H9 (cell line): ENCODE measurements around the gene OR52H1. TPM values are rescaled to one million over a fixed set of nuclear protein-coding genes. Genes with fewer than 3 reads are reported as not detected.

Experiments
- DNase-seq: peaks from one replicate; pipeline ENCODE4 v3.0.0-alpha.2; 2017
- H2AFZ ChIP-seq: one replicate; pipeline ENCODE4 v1.6.1; 2013; ENCODE audit warnings: mild to moderate bottlenecking, low read length, control low read depth, moderate library complexity
- H2AK5ac ChIP-seq: 2 replicates; pipeline ENCODE4 v1.6.1; 2013; ENCODE audit warnings: low read length, control low read depth, mixed read lengths; ENCODE audit not compliant: insufficient read length
- H2BK120ac ChIP-seq: one replicate; pipeline ENCODE4 v1.6.1; 2013; ENCODE audit warnings: low read depth, mild to moderate bottlenecking, low read length, control low read depth, inconsistent platforms; ENCODE audit not compliant: poor library complexity, severe bottlenecking
- H2BK12ac ChIP-seq: 2 replicates; pipeline ENCODE4 v1.6.1; 2013; ENCODE audit warnings: low read length, control low read depth, mixed read lengths, low read depth; ENCODE audit not compliant: insufficient read length
- H2BK15ac ChIP-seq: 2 replicates; pipeline ENCODE4 v1.6.1; 2013; ENCODE audit warnings: low read depth, low read length, control low read depth
- H2BK20ac ChIP-seq: one replicate; pipeline ENCODE4 v1.6.1; 2013; ENCODE audit warnings: low read depth, mild to moderate bottlenecking, low read length, control low read depth, inconsistent platforms; ENCODE audit not compliant: poor library complexity, severe bottlenecking
- H2BK5ac ChIP-seq: 2 replicates; pipeline ENCODE4 v1.6.1; 2013; ENCODE audit warnings: low read length, control low read depth, mixed read lengths; ENCODE audit not compliant: insufficient read length
- H3K14ac ChIP-seq: 2 replicates; pipeline ENCODE4 v1.6.1; 2013; ENCODE audit warnings: low read length, control low read depth; ENCODE audit not compliant: insufficient read depth
- H3K18ac ChIP-seq: 2 replicates; pipeline ENCODE4 v1.6.1; 2013; ENCODE audit warnings: low read depth, mild to moderate bottlenecking, mixed read lengths, low read length, control low read depth; ENCODE audit not compliant: insufficient read length
- H3K23ac ChIP-seq: 2 replicates; pipeline ENCODE4 v1.6.1; 2013; ENCODE audit warnings: low read length, control low read depth, mixed read lengths, low read depth; ENCODE audit not compliant: insufficient read length
- H3K23me2 ChIP-seq: 2 replicates; pipeline ENCODE4 v1.6.1; 2013; ENCODE audit warnings: low read depth, mild to moderate bottlenecking, mixed read lengths, low read length, control low read depth; ENCODE audit not compliant: insufficient read length, poor library complexity, severe bottlenecking
- H3K27ac ChIP-seq: 2 replicates; pipeline ENCODE4 v1.5.1; 2013; ENCODE audit warnings: low read length, control low read depth, mixed read lengths, low read depth; ENCODE audit not compliant: insufficient read length
- H3K27me3 ChIP-seq: 2 replicates; pipeline ENCODE4 v1.6.1; 2013; ENCODE audit warnings: low read length, control low read depth, inconsistent platforms; ENCODE audit not compliant: insufficient read depth
- H3K4ac ChIP-seq: 2 replicates; pipeline ENCODE4 v1.6.1; 2013; ENCODE audit warnings: low read depth, mild to moderate bottlenecking, control low read depth, inconsistent platforms, low read length, moderate library complexity
- H3K4me1 ChIP-seq: 2 replicates; pipeline ENCODE4 v1.6.1; 2013; ENCODE audit warnings: low read length, control low read depth, inconsistent platforms; ENCODE audit not compliant: insufficient read depth
- H3K4me2 ChIP-seq: 2 replicates; pipeline ENCODE4 v1.6.1; 2013; ENCODE audit warnings: low read length, control low read depth, mixed read lengths; ENCODE audit not compliant: insufficient read length, insufficient read depth
- H3K56ac ChIP-seq: 2 replicates; pipeline ENCODE4 v1.6.1; 2013; ENCODE audit warnings: low read depth, mild to moderate bottlenecking, mixed read lengths, low read length, control low read depth; ENCODE audit not compliant: insufficient read length
- H3K79me1 ChIP-seq: 2 replicates; pipeline ENCODE4 v1.6.1; 2013; ENCODE audit warnings: low read depth, mild to moderate bottlenecking, moderate library complexity, low read length, control low read depth, inconsistent platforms; ENCODE audit not compliant: insufficient read depth, poor library complexity, severe bottlenecking
- H3K79me2 ChIP-seq: 2 replicates; pipeline ENCODE4 v1.6.1; 2013; ENCODE audit warnings: low read length, control low read depth, inconsistent platforms; ENCODE audit not compliant: insufficient read depth
- H3K9ac ChIP-seq: 2 replicates; pipeline ENCODE4 v1.6.1; 2013; ENCODE audit warnings: low read length, control low read depth, mixed read lengths; ENCODE audit not compliant: insufficient read length; ENCODE audit errors: extremely low read depth
- H3K9me3 ChIP-seq: one replicate; pipeline ENCODE4 v1.6.1; 2013; ENCODE audit warnings: low read depth, low read length, inconsistent platforms; ENCODE audit not compliant: control insufficient read depth
- H3T11ph ChIP-seq: one replicate; pipeline ENCODE4 v1.6.1; 2013; ENCODE audit warnings: mild to moderate bottlenecking, low read length, control low read depth, inconsistent platforms
- H4K20me1 ChIP-seq: one replicate; pipeline ENCODE4 v1.6.1; 2013; ENCODE audit not compliant: control insufficient read depth, insufficient read length, insufficient read depth
- H4K5ac ChIP-seq: 2 replicates; pipeline ENCODE4 v1.6.1; 2013; ENCODE audit warnings: low read depth, mild to moderate bottlenecking, mixed read lengths, low read length, control low read depth; ENCODE audit not compliant: insufficient read length
- H4K8ac ChIP-seq: replicated peaks from 2 replicates; pipeline ENCODE4 v1.6.1; 2013; ENCODE audit warnings: low read length, control low read depth, mixed read lengths, low read depth; ENCODE audit not compliant: insufficient read length
- H4K91ac ChIP-seq: 2 replicates; pipeline ENCODE4 v1.6.1; 2013; ENCODE audit warnings: low read depth, mild to moderate bottlenecking, moderate library complexity, mixed read lengths, low read length, control low read depth; ENCODE audit not compliant: insufficient read length
- H3K27ac Mint-ChIP-seq, 3 experiments: 2 replicates in 2 of 3; 3 replicates in 1 of 3; pipeline ENCODE4 v1.8.0; 2020 to 2021; ENCODE audit warnings: mixed read lengths in 3 of 3, mild to moderate bottlenecking in 1 of 3, moderate library complexity in 1 of 3
- H3K27me3 Mint-ChIP-seq: 2 replicates; pipeline ENCODE4 v1.8.0; 2021; ENCODE audit warnings: low read depth, mild to moderate bottlenecking, moderate library complexity, mixed read lengths
- H3K36me3 Mint-ChIP-seq, 3 experiments: 2 replicates in 2 of 3; 3 replicates in 1 of 3; pipeline ENCODE4 v1.8.0; 2020 to 2021; ENCODE audit warnings: low read depth in 3 of 3, mixed read lengths in 3 of 3; ENCODE audit not compliant: insufficient read depth in 1 of 3
- H3K4me1 Mint-ChIP-seq, 2 experiments: 2 replicates each; pipeline ENCODE4 v1.8.0; 2020; ENCODE audit warnings: mixed read lengths in 2 of 2
- H3K4me3 Mint-ChIP-seq, 2 experiments: 2 replicates in 1 of 2; 3 replicates in 1 of 2; pipeline ENCODE4 v1.8.0; 2020 to 2021; ENCODE audit warnings: mild to moderate bottlenecking in 2 of 2, mixed read lengths in 2 of 2, moderate library complexity in 1 of 2
- H3K9me3 Mint-ChIP-seq, 2 experiments: 2 replicates in 1 of 2; 3 replicates in 1 of 2; pipeline ENCODE4 v1.8.0; 2020; ENCODE audit warnings: mild to moderate bottlenecking in 2 of 2, mixed read lengths in 2 of 2, moderate library complexity in 1 of 2
- WGBS: extraction: QIAGEN DNeasy Blood & Tissue Kit; methylation state at CpG from one replicate; pipeline ENCODE4 v1.1.7; 2013; ENCODE audit warnings: missing lambda C conversion rate, low lambda C conversion rate, mixed read lengths; ENCODE audit not compliant: insufficient read length; ENCODE audit errors: extremely low coverage; 5-methylcytosine and 5-hydroxymethylcytosine counted together
- total RNA-seq: library from RNA; stranded (reverse); gene quantifications from 2 replicates; pipeline ENCODE4 v1.2.1, GENCODE V29; 2021
- TF ChIP-seq, protein P1 (sequence below): fragments of 200-600 bp; sonication (generic); conservative IDR thresholded peaks from 3 replicates; pipeline ENCODE4 v1.8.0; 2021; ENCODE audit warnings: antibody characterized with exemption, mild to moderate bottlenecking

OR52H1 gene
- total RNA-seq, 1 experiment from 2014 or later: not detected

GRCh38 chr11:5534046-5534445 is 14.3 kb downstream of the OR52H1 start:
- Histone ChIP-seq H3K4me2 (no peak overlapping the region), H3K23ac (no peak overlapping the region), H4K91ac (no peak overlapping the region), H4K5ac (no peak overlapping the region), H3K4ac (no peak overlapping the region), H3K9me3 (no peaks in the 10 kb centered on the region), H3K18ac (no peak overlapping the region), H3K4me1 (no peaks in the 10 kb centered on the region), H2AK5ac (no peak overlapping the region), H3K56ac (no peak overlapping the region), H3K9ac (no peak overlapping the region), H2BK15ac (no peak overlapping the region), H2BK20ac (no peak overlapping the region), H2BK120ac (no peak overlapping the region), H3K79me2 (no peaks in the 10 kb centered on the region), H3K79me1 (no peaks in the 10 kb centered on the region), H2BK5ac (no peak overlapping the region), H2AFZ (no peak overlapping the region), H3K27ac (no peak overlapping the region), H3T11ph (no peak overlapping the region), H4K8ac (no peak overlapping the region), H4K20me1 (no peaks in the 10 kb centered on the region), H2BK12ac (no peak overlapping the region), H3K23me2 (no peaks in the 10 kb centered on the region), H3K27me3 (no peaks in the 10 kb centered on the region), H3K14ac (no peak overlapping the region)
- Mint-ChIP-seq H3K36me3 (peaks cover 0 to 6% (median 0%) of the 10 kb centered on the region in 3 experiments; a peak in 2 of 7 replicates), H3K9me3 (peaks cover 6% of the 10 kb centered on the region in 2 experiments; a peak in 2 of 5 replicates), H3K4me3 (no peak overlapping the region), H3K27me3 (peaks cover 4% of the 10 kb centered on the region), H3K27ac (no peak overlapping the region), H3K4me1 (no peaks in the 10 kb centered on the region)
- no peak for DNase-seq
- no CpG with 5 or more reads among the region's 1 CpG for WGBS
- TF ChIP-seq, protein P1, sequence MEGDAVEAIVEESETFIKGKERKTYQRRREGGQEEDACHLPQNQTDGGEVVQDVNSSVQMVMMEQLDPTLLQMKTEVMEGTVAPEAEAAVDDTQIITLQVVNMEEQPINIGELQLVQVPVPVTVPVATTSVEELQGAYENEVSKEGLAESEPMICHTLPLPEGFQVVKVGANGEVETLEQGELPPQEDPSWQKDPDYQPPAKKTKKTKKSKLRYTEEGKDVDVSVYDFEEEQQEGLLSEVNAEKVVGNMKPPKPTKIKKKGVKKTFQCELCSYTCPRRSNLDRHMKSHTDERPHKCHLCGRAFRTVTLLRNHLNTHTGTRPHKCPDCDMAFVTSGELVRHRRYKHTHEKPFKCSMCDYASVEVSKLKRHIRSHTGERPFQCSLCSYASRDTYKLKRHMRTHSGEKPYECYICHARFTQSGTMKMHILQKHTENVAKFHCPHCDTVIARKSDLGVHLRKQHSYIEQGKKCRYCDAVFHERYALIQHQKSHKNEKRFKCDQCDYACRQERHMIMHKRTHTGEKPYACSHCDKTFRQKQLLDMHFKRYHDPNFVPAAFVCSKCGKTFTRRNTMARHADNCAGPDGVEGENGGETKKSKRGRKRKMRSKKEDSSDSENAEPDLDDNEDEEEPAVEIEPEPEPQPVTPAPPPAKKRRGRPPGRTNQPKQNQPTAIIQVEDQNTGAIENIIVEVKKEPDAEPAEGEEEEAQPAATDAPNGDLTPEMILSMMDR: no peak
